H9 (cell line): ENCODE results near the gene BARHL2. TPM values are rescaled to one million over a fixed set of nuclear protein-coding genes. Genes with fewer than 3 reads are reported as not detected.

ENCODE experiments used
- DNase-seq: peaks from one replicate; pipeline ENCODE4 v3.0.0-alpha.2; 2017
- H2AFZ ChIP-seq: one replicate; pipeline ENCODE4 v1.6.1; 2013; ENCODE audit warnings: mild to moderate bottlenecking, low read length, control low read depth, moderate library complexity
- H2AK5ac ChIP-seq: 2 replicates; pipeline ENCODE4 v1.6.1; 2013; ENCODE audit warnings: low read length, control low read depth, mixed read lengths; ENCODE audit not compliant: insufficient read length
- H2BK120ac ChIP-seq: one replicate; pipeline ENCODE4 v1.6.1; 2013; ENCODE audit warnings: low read depth, mild to moderate bottlenecking, low read length, control low read depth, inconsistent platforms; ENCODE audit not compliant: poor library complexity, severe bottlenecking
- H2BK12ac ChIP-seq: 2 replicates; pipeline ENCODE4 v1.6.1; 2013; ENCODE audit warnings: low read length, control low read depth, mixed read lengths, low read depth; ENCODE audit not compliant: insufficient read length
- H2BK15ac ChIP-seq: 2 replicates; pipeline ENCODE4 v1.6.1; 2013; ENCODE audit warnings: low read depth, low read length, control low read depth
- H2BK20ac ChIP-seq: one replicate; pipeline ENCODE4 v1.6.1; 2013; ENCODE audit warnings: low read depth, mild to moderate bottlenecking, low read length, control low read depth, inconsistent platforms; ENCODE audit not compliant: poor library complexity, severe bottlenecking
- H2BK5ac ChIP-seq: 2 replicates; pipeline ENCODE4 v1.6.1; 2013; ENCODE audit warnings: low read length, control low read depth, mixed read lengths; ENCODE audit not compliant: insufficient read length
- H3K14ac ChIP-seq: 2 replicates; pipeline ENCODE4 v1.6.1; 2013; ENCODE audit warnings: low read length, control low read depth; ENCODE audit not compliant: insufficient read depth
- H3K18ac ChIP-seq: 2 replicates; pipeline ENCODE4 v1.6.1; 2013; ENCODE audit warnings: low read depth, mild to moderate bottlenecking, mixed read lengths, low read length, control low read depth; ENCODE audit not compliant: insufficient read length
- H3K23ac ChIP-seq: 2 replicates; pipeline ENCODE4 v1.6.1; 2013; ENCODE audit warnings: low read length, control low read depth, mixed read lengths, low read depth; ENCODE audit not compliant: insufficient read length
- H3K23me2 ChIP-seq: 2 replicates; pipeline ENCODE4 v1.6.1; 2013; ENCODE audit warnings: low read depth, mild to moderate bottlenecking, mixed read lengths, low read length, control low read depth; ENCODE audit not compliant: insufficient read length, poor library complexity, severe bottlenecking
- H3K27ac ChIP-seq: 2 replicates; pipeline ENCODE4 v1.5.1; 2013; ENCODE audit warnings: low read length, control low read depth, mixed read lengths, low read depth; ENCODE audit not compliant: insufficient read length
- H3K27me3 ChIP-seq: 2 replicates; pipeline ENCODE4 v1.6.1; 2013; ENCODE audit warnings: low read length, control low read depth, inconsistent platforms; ENCODE audit not compliant: insufficient read depth
- H3K4ac ChIP-seq: 2 replicates; pipeline ENCODE4 v1.6.1; 2013; ENCODE audit warnings: low read depth, mild to moderate bottlenecking, control low read depth, inconsistent platforms, low read length, moderate library complexity
- H3K4me1 ChIP-seq: 2 replicates; pipeline ENCODE4 v1.6.1; 2013; ENCODE audit warnings: low read length, control low read depth, inconsistent platforms; ENCODE audit not compliant: insufficient read depth
- H3K4me2 ChIP-seq: 2 replicates; pipeline ENCODE4 v1.6.1; 2013; ENCODE audit warnings: low read length, control low read depth, mixed read lengths; ENCODE audit not compliant: insufficient read length, insufficient read depth
- H3K56ac ChIP-seq: 2 replicates; pipeline ENCODE4 v1.6.1; 2013; ENCODE audit warnings: low read depth, mild to moderate bottlenecking, mixed read lengths, low read length, control low read depth; ENCODE audit not compliant: insufficient read length
- H3K79me1 ChIP-seq: 2 replicates; pipeline ENCODE4 v1.6.1; 2013; ENCODE audit warnings: low read depth, mild to moderate bottlenecking, moderate library complexity, low read length, control low read depth, inconsistent platforms; ENCODE audit not compliant: insufficient read depth, poor library complexity, severe bottlenecking
- H3K79me2 ChIP-seq: 2 replicates; pipeline ENCODE4 v1.6.1; 2013; ENCODE audit warnings: low read length, control low read depth, inconsistent platforms; ENCODE audit not compliant: insufficient read depth
- H3K9ac ChIP-seq: 2 replicates; pipeline ENCODE4 v1.6.1; 2013; ENCODE audit warnings: low read length, control low read depth, mixed read lengths; ENCODE audit not compliant: insufficient read length; ENCODE audit errors: extremely low read depth
- H3K9me3 ChIP-seq: one replicate; pipeline ENCODE4 v1.6.1; 2013; ENCODE audit warnings: low read depth, low read length, inconsistent platforms; ENCODE audit not compliant: control insufficient read depth
- H3T11ph ChIP-seq: one replicate; pipeline ENCODE4 v1.6.1; 2013; ENCODE audit warnings: mild to moderate bottlenecking, low read length, control low read depth, inconsistent platforms
- H4K20me1 ChIP-seq: one replicate; pipeline ENCODE4 v1.6.1; 2013; ENCODE audit not compliant: control insufficient read depth, insufficient read length, insufficient read depth
- H4K5ac ChIP-seq: 2 replicates; pipeline ENCODE4 v1.6.1; 2013; ENCODE audit warnings: low read depth, mild to moderate bottlenecking, mixed read lengths, low read length, control low read depth; ENCODE audit not compliant: insufficient read length
- H4K8ac ChIP-seq: replicated peaks from 2 replicates; pipeline ENCODE4 v1.6.1; 2013; ENCODE audit warnings: low read length, control low read depth, mixed read lengths, low read depth; ENCODE audit not compliant: insufficient read length
- H4K91ac ChIP-seq: 2 replicates; pipeline ENCODE4 v1.6.1; 2013; ENCODE audit warnings: low read depth, mild to moderate bottlenecking, moderate library complexity, mixed read lengths, low read length, control low read depth; ENCODE audit not compliant: insufficient read length
- H3K27ac Mint-ChIP-seq, 3 experiments: 2 replicates in 2 of 3; 3 replicates in 1 of 3; pipeline ENCODE4 v1.8.0; 2020 to 2021; ENCODE audit warnings: mixed read lengths in 3 of 3, mild to moderate bottlenecking in 1 of 3, moderate library complexity in 1 of 3
- H3K27me3 Mint-ChIP-seq: 2 replicates; pipeline ENCODE4 v1.8.0; 2021; ENCODE audit warnings: low read depth, mild to moderate bottlenecking, moderate library complexity, mixed read lengths
- H3K36me3 Mint-ChIP-seq, 3 experiments: 2 replicates in 2 of 3; 3 replicates in 1 of 3; pipeline ENCODE4 v1.8.0; 2020 to 2021; ENCODE audit warnings: low read depth in 3 of 3, mixed read lengths in 3 of 3; ENCODE audit not compliant: insufficient read depth in 1 of 3
- H3K4me1 Mint-ChIP-seq, 2 experiments: 2 replicates each; pipeline ENCODE4 v1.8.0; 2020; ENCODE audit warnings: mixed read lengths in 2 of 2
- H3K4me3 Mint-ChIP-seq, 2 experiments: 2 replicates in 1 of 2; 3 replicates in 1 of 2; pipeline ENCODE4 v1.8.0; 2020 to 2021; ENCODE audit warnings: mild to moderate bottlenecking in 2 of 2, mixed read lengths in 2 of 2, moderate library complexity in 1 of 2
- H3K9me3 Mint-ChIP-seq, 2 experiments: 2 replicates in 1 of 2; 3 replicates in 1 of 2; pipeline ENCODE4 v1.8.0; 2020; ENCODE audit warnings: mild to moderate bottlenecking in 2 of 2, mixed read lengths in 2 of 2, moderate library complexity in 1 of 2
- WGBS: extraction: QIAGEN DNeasy Blood & Tissue Kit; methylation state at CpG from one replicate; pipeline ENCODE4 v1.1.7; 2013; ENCODE audit warnings: missing lambda C conversion rate, low lambda C conversion rate, mixed read lengths; ENCODE audit not compliant: insufficient read length; ENCODE audit errors: extremely low coverage; 5-methylcytosine and 5-hydroxymethylcytosine counted together
- total RNA-seq: library from RNA; stranded (reverse); gene quantifications from 2 replicates; pipeline ENCODE4 v1.2.1, GENCODE V29; 2021
- TF ChIP-seq, protein P1 (sequence below): fragments of 200-600 bp; sonication (generic); conservative IDR thresholded peaks from 3 replicates; pipeline ENCODE4 v1.8.0; 2021; ENCODE audit warnings: antibody characterized with exemption, mild to moderate bottlenecking

Gene BARHL2
- total RNA-seq, 1 experiment from 2014 or later: not detected

DNA sequence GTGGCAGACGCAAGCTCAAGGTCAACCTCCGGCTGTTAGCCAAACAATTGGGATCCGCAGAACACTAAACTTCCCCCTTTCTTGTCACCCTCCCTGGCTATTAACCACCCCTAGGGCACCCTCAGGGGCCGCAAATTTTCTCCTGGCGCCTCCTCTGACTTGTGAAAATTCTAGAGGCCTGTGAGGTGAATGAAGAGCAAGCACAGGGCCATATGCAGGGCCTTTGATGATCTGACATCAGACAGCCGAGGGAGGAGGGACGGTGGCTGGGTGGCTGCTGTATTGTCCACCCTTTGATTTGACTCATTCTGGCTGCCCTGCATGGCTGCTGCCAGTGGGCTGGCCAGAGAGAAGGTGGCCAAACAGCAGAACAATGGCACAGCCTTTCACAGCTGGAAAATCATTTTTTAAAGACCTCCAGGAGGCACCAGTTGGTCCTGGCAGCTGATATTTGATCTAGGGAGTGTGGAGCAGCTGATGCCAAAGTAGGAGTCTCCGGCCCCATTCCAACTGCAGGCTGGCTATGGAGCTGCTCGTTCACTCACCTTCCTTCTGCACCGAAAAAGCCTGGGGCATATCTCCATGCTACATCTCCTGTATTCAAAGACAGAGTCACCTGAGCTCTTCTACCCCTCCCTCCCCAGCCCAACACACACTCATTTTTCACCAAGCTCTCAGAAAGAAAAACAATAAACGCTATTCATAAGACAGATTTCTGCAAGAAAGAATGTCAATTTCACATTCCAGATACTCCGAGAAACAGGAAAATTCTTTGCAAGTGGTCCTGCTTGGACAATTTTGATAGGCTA, 44.9 kb upstream of the BARHL2 start:
- H3K36me3 Mint-ChIP-seq: no peaks in the 10 kb centered on the region
- no peak overlapping the region for H4K5ac ChIP-seq
- H4K91ac ChIP-seq: no peak overlapping the region
- peak; percentile 39 for DNase-seq
- no peak overlapping the region for H3K4ac ChIP-seq
- no peaks in the 10 kb centered on the region for H3K79me2 ChIP-seq
- no peak overlapping the region for H2AFZ ChIP-seq
- H3K9me3 Mint-ChIP-seq: no peaks in the 10 kb centered on the region
- no peak overlapping the region for H3K18ac ChIP-seq
- no peak overlapping the region for H3K14ac ChIP-seq
- no peaks in the 10 kb centered on the region for H4K20me1 ChIP-seq
- H3K27ac Mint-ChIP-seq: no peak overlapping the region
- no peak overlapping the region for H2BK20ac ChIP-seq
- no peak overlapping the region for H3K4me2 ChIP-seq
- no peak overlapping the region for H3K23ac ChIP-seq
- no peaks in the 10 kb centered on the region for H3K27me3 ChIP-seq
- peaks cover 2% of the 10 kb centered on the region; the same call in 1 of the 2 replicates for H3K4me1 ChIP-seq
- no peak overlapping the region for H2BK15ac ChIP-seq
- no peaks in the 10 kb centered on the region for H3K23me2 ChIP-seq
- H3K79me1 ChIP-seq: no peaks in the 10 kb centered on the region
- H3K27ac ChIP-seq: no peak overlapping the region
- no peak overlapping the region for H2AK5ac ChIP-seq
- H2BK120ac ChIP-seq: no peak overlapping the region
- no peak overlapping the region for H3K4me3 Mint-ChIP-seq
- TF ChIP-seq, protein P1, sequence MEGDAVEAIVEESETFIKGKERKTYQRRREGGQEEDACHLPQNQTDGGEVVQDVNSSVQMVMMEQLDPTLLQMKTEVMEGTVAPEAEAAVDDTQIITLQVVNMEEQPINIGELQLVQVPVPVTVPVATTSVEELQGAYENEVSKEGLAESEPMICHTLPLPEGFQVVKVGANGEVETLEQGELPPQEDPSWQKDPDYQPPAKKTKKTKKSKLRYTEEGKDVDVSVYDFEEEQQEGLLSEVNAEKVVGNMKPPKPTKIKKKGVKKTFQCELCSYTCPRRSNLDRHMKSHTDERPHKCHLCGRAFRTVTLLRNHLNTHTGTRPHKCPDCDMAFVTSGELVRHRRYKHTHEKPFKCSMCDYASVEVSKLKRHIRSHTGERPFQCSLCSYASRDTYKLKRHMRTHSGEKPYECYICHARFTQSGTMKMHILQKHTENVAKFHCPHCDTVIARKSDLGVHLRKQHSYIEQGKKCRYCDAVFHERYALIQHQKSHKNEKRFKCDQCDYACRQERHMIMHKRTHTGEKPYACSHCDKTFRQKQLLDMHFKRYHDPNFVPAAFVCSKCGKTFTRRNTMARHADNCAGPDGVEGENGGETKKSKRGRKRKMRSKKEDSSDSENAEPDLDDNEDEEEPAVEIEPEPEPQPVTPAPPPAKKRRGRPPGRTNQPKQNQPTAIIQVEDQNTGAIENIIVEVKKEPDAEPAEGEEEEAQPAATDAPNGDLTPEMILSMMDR: no peak
- H3K4me1 Mint-ChIP-seq: peaks cover 13 to 15% of the 10 kb centered on the region in 2 experiments
- H3K27me3 Mint-ChIP-seq: peaks cover 11% of the 10 kb centered on the region
- no peak overlapping the region for H3K56ac ChIP-seq
- no CpG with 5 or more reads among the region's 12 CpGs for WGBS
- H2BK5ac ChIP-seq: no peak overlapping the region
- no peak overlapping the region for H3T11ph ChIP-seq
- H2BK12ac ChIP-seq: no peak overlapping the region
- no peak overlapping the region for H4K8ac ChIP-seq
- no peaks in the 10 kb centered on the region for H3K9me3 ChIP-seq
- H3K9ac ChIP-seq: no peak overlapping the region
